ENCODE measurements around the gene UBE4B.
A peak's percentile ranks its signal among the peaks of the same experiment; 100 is the strongest.

Gene UBE4B

GRCh38 chr1:10117865-10118264 is 85.1 kb downstream of the UBE4B start:
- Histone ChIP-seq H3K36me3 (replicated peaks) (peaks cover 14% of the 10 kb centered on the region), H3K27ac (no peak overlapping the region), H3K4me3 (ENCODE audit: low read depth, low read length) (no peak overlapping the region), H3K27me3 (replicated peaks) (no peaks in the 10 kb centered on the region)
- in situ Hi-C loops (cut with HindIII; ENCODE audit: low pct_ligation_motif_present, low sequenced_read_pairs) = no loop called here
- peak; percentile 7 for DNase-seq
- TF ChIP-seq, protein P1, sequence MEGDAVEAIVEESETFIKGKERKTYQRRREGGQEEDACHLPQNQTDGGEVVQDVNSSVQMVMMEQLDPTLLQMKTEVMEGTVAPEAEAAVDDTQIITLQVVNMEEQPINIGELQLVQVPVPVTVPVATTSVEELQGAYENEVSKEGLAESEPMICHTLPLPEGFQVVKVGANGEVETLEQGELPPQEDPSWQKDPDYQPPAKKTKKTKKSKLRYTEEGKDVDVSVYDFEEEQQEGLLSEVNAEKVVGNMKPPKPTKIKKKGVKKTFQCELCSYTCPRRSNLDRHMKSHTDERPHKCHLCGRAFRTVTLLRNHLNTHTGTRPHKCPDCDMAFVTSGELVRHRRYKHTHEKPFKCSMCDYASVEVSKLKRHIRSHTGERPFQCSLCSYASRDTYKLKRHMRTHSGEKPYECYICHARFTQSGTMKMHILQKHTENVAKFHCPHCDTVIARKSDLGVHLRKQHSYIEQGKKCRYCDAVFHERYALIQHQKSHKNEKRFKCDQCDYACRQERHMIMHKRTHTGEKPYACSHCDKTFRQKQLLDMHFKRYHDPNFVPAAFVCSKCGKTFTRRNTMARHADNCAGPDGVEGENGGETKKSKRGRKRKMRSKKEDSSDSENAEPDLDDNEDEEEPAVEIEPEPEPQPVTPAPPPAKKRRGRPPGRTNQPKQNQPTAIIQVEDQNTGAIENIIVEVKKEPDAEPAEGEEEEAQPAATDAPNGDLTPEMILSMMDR (IDR thresholded peaks at IDR 0.05; ENCODE audit: low read depth, low read length, missing control alignments) = no peak

- H3K4me3 ChIP-seq (ENCODE audit: low read depth, low read length) = no peak overlapping the region
- no peak overlapping the region for H3K27ac ChIP-seq
- peaks cover 19% of the 10 kb centered on the region for H3K36me3 ChIP-seq (replicated peaks)
- in situ Hi-C loops (cut with HindIII; ENCODE audit: low pct_ligation_motif_present, low sequenced_read_pairs) = no loop called here
- no peak for DNase-seq
- TF ChIP-seq, protein P1 (IDR thresholded peaks at IDR 0.05; ENCODE audit: low read depth, low read length, missing control alignments) = no peak
- no peaks in the 10 kb centered on the region for H3K27me3 ChIP-seq (replicated peaks)
These were observed 88.9 kb downstream of the UBE4B start for GRCh38 chr1:10121688-10122087.

DNA sequence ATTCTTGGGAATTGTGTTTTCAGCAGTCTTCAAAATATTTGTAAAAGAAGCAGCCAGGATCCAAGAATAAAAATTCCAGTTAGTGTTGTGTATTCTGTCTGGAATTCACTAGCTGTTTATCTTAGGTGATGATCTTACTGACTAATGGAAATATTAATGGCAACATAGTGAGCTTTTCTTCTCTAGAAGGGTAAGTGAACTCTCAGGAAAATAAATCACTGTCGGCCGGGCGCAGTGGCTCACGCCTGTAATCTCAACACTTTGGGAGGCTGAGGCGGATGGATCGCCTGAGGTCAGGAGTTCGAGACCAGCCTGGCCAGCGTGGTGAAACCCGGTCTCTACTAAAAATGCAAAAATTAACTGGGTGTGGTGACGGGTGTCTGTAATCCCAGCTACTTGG is 90.2 kb downstream of the UBE4B start:
- Histone ChIP-seq H3K36me3 (replicated peaks) (peaks cover 19% of the 10 kb centered on the region), H3K4me3 (ENCODE audit: low read depth, low read length) (no peak overlapping the region), H3K27ac (peak overlapping the region; percentile 74), H3K27me3 (replicated peaks) (no peaks in the 10 kb centered on the region)
- peak; percentile 56 for DNase-seq
- TF ChIP-seq, protein P1 (IDR thresholded peaks at IDR 0.05; ENCODE audit: low read depth, low read length, missing control alignments) = no peak
- in situ Hi-C loops (cut with HindIII; ENCODE audit: low pct_ligation_motif_present, low sequenced_read_pairs) = no loop called here

GRCh38 chr1:10128101-10128765 is 95.5 kb downstream of the UBE4B start:
- no peak for DNase-seq
- H3K36me3 ChIP-seq (replicated peaks) = peaks cover 17% of the 10 kb centered on the region
- no peaks in the 10 kb centered on the region for H3K27me3 ChIP-seq (replicated peaks)
- H3K27ac ChIP-seq = no peak overlapping the region
- H3K4me3 ChIP-seq (ENCODE audit: low read depth, low read length) = no peak overlapping the region
- TF ChIP-seq, protein P1 (IDR thresholded peaks at IDR 0.05; ENCODE audit: low read depth, low read length, missing control alignments) = no peak
- in situ Hi-C loops (cut with HindIII; ENCODE audit: low pct_ligation_motif_present, low sequenced_read_pairs) = no loop called here

- in situ Hi-C loops (cut with HindIII; ENCODE audit: low pct_ligation_motif_present, low sequenced_read_pairs) = no loop called here
- Histone ChIP-seq H3K27ac (no peak overlapping the region), H3K27me3 (replicated peaks) (no peaks in the 10 kb centered on the region), H3K36me3 (replicated peaks) (peaks cover 22% of the 10 kb centered on the region), H3K4me3 (ENCODE audit: low read depth, low read length) (no peak overlapping the region)
- TF ChIP-seq, protein P1 (IDR thresholded peaks at IDR 0.05; ENCODE audit: low read depth, low read length, missing control alignments) = no peak
- DNase-seq = no peak
These were observed 99.6 kb downstream of the UBE4B start for GRCh38 chr1:10132316-10132715.

DNA sequence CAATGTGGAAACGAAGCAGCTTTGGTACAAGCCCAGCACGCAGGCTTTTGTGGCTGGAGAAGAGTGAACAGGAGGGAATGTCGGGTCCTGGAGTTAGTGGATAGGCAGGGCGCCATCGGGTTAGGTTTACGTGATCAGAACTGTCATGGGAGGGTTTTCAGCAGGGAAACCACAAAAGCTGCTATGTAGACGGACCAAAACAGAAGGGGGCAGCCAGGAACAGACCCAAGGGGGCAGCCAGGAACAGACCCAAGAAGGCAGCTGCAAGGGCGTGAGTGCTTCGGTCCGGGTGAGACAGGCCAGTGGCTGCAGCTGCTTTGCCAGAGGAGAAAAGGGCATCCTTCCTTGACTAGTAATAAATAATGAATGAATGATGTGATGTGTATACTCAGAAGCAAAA is 100.1 kb downstream of the UBE4B start:
- no peak overlapping the region for H3K27ac ChIP-seq
- no peak for DNase-seq
- in situ Hi-C loops (cut with HindIII; ENCODE audit: low pct_ligation_motif_present, low sequenced_read_pairs) = no loop called here
- no peaks in the 10 kb centered on the region for H3K27me3 ChIP-seq (replicated peaks)
- H3K4me3 ChIP-seq (ENCODE audit: low read depth, low read length) = no peak overlapping the region
- H3K36me3 ChIP-seq (replicated peaks) = peaks cover 22% of the 10 kb centered on the region
- TF ChIP-seq, protein P1 (IDR thresholded peaks at IDR 0.05; ENCODE audit: low read depth, low read length, missing control alignments) = no peak
